ENCODE results near the gene KLHDC10.

DNA sequence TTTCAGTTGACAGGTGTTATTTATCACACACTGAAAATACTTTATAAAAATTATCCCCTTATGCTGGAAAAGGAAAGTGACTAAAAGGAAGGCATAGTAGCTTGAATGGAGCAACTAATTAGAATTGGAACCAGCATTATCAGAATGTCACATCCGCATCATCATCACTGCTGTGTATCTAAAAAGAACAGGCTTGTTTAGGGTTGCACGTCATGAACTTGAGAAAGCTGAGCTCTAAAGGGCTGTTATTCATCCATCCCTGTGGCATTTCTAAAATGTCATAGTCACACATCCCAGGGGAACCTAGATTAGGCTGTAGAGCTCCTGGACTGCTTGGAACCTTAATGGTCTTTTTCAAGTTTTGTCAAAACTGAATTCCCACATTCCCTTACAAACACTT is 54.4 kb downstream of the KLHDC10 start:
- TF ChIP-seq, protein P1, sequence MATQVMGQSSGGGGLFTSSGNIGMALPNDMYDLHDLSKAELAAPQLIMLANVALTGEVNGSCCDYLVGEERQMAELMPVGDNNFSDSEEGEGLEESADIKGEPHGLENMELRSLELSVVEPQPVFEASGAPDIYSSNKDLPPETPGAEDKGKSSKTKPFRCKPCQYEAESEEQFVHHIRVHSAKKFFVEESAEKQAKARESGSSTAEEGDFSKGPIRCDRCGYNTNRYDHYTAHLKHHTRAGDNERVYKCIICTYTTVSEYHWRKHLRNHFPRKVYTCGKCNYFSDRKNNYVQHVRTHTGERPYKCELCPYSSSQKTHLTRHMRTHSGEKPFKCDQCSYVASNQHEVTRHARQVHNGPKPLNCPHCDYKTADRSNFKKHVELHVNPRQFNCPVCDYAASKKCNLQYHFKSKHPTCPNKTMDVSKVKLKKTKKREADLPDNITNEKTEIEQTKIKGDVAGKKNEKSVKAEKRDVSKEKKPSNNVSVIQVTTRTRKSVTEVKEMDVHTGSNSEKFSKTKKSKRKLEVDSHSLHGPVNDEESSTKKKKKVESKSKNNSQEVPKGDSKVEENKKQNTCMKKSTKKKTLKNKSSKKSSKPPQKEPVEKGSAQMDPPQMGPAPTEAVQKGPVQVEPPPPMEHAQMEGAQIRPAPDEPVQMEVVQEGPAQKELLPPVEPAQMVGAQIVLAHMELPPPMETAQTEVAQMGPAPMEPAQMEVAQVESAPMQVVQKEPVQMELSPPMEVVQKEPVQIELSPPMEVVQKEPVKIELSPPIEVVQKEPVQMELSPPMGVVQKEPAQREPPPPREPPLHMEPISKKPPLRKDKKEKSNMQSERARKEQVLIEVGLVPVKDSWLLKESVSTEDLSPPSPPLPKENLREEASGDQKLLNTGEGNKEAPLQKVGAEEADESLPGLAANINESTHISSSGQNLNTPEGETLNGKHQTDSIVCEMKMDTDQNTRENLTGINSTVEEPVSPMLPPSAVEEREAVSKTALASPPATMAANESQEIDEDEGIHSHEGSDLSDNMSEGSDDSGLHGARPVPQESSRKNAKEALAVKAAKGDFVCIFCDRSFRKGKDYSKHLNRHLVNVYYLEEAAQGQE (IDR thresholded peaks at IDR 0.05; ENCODE audit: insufficient read depth in 1 of 2, low read depth in 2 of 2, low read length in 2 of 2) = no peak
- no peak for TF ChIP-seq TAF1 (IDR thresholded peaks at IDR 0.05; ENCODE audit: borderline replicate concordance, insufficient read depth, low read length)
- no peak for TF ChIP-seq POLR2AphosphoS5 (IDR thresholded peaks at IDR 0.05; ENCODE audit: low read depth, low read length)
- no peak for TF ChIP-seq SIN3A (IDR thresholded peaks at IDR 0.05; ENCODE audit: borderline replicate concordance, insufficient read depth, low read length)
